ENCODE results near the gene PLEKHG4.

DNA sequence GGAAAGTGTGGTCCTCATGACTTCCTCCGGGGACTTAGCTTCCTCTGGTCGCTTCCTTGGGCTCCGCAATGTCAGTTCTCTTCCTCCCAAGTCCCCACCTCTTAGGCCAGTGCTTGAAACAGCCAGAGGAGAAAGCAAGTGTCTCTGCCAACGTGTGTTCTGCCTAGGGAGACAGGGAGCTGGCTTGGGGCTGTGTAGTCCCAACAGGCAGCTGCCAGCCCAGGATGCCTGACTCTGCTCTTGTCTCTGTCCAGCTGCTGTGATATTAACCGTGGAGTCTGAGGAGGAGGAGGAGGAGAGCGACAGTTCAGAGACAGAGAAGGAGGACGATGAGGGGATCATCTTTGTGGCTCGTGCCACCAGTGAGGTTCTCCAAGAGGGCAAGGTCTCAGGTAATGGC is 13.5 kb upstream of the PLEKHG4 start:
- TF ChIP-seq, protein P1, sequence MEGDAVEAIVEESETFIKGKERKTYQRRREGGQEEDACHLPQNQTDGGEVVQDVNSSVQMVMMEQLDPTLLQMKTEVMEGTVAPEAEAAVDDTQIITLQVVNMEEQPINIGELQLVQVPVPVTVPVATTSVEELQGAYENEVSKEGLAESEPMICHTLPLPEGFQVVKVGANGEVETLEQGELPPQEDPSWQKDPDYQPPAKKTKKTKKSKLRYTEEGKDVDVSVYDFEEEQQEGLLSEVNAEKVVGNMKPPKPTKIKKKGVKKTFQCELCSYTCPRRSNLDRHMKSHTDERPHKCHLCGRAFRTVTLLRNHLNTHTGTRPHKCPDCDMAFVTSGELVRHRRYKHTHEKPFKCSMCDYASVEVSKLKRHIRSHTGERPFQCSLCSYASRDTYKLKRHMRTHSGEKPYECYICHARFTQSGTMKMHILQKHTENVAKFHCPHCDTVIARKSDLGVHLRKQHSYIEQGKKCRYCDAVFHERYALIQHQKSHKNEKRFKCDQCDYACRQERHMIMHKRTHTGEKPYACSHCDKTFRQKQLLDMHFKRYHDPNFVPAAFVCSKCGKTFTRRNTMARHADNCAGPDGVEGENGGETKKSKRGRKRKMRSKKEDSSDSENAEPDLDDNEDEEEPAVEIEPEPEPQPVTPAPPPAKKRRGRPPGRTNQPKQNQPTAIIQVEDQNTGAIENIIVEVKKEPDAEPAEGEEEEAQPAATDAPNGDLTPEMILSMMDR (IDR thresholded peaks at IDR 0.05): no peak
- TF ChIP-seq POLR2A (IDR thresholded peaks at IDR 0.05): no peak

All from right lobe of liver (tissue), 4 donors.